GM19351 (cell line): ENCODE measurements around the gene DCLK1.
"Not testable (repeated sequence)": the region's sequence is repeated elsewhere in the genome, so short reads cannot be mapped to it uniquely, and the experiment has no call there.

Experiments
- ATAC-seq: cut with Tn5 transposase; IDR thresholded peaks from one replicate; pipeline ENCODE4 v1.9.1; 2021; ENCODE audit warnings: mild to moderate bottlenecking, moderate library complexity; ENCODE audit not compliant: unreplicated experiment

DCLK1 gene

GRCh38 chr13:36132376-36132775, 1.2 kb upstream of the DCLK1 start:
- ATAC-seq = no peak

GRCh38 chr13:36131931-36132297, 732 bp upstream of the DCLK1 start:
- ATAC-seq = no peak

DNA sequence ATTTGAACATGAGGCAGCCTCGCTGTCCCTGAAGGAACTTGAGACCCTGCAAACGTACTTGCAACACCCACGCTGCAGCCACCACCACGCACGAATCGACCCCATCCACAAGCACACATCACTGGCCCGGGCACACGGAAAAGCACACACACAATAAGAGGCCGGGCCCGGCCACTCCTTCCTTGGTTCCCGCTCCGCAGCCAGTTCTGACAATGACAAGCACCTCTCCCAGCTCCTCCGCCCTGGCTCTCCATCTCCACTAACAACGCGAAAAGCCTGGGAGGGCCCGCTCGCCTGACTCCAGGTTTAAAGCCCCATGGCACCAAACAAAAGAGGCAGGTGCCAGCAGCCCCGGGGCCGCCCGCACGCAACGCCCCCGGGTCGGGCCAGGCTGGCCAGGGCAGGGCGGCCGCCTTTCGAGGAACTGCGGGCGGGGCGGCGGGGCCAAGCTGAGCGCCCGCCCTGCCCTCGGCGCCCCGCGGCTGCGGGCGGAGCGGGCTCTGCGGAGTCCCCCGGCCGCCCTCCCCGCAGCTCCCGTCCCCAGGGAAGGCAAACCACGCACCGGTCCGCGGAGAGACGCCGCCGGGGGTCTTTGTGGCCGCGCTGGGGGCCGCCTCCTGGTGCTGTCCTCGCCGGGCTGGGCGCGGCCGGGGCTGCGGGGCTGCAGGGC, 495 bp downstream of the DCLK1 start:
- no peak for ATAC-seq

DNA sequence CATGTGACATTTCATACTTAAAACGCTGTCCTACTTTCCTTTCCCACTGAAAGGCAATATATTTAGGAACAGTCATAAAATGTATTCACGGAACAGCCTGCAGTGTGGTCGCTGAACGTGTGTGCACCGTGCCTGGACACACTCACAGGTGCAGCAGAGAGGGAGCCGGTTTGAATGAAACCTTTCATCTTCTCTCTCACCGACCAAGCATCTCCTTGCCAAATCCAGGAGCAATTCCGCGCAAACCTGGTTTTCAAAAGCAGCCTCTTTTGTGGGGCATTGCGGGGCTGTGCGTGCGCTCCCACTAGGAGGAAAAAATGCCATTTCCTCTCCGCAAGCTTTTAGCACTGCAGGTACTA, 1.0 kb downstream of the DCLK1 start:
- no peak for ATAC-seq

- no peak for ATAC-seq
Observed at GRCh38 chr13:36129539-36129938, 1.6 kb downstream of the DCLK1 start.

DNA sequence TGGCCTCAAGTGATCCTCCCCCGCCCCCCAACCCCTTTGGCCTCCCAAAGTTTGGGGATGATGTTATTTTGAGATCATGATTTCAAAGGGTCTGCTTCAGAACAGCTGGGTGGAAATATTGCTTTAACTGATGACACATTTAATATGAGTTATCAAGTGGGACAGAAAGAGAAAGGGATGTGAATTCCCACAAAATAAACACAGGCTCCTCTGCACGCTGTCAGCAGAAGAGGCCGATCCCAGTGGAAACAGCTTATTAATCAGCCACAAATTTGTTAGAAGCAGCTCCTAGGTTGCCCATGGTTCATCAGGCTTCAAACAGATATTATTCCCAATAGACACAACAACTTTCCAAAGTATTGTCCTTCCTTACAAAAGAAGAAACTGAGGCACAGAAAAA, 4.7 kb downstream of the DCLK1 start:
- ATAC-seq = no peak

GRCh38 chr13:36125841-36126240, 5.3 kb downstream of the DCLK1 start:
- ATAC-seq = no peak

- no peak for ATAC-seq
Observed at GRCh38 chr13:36124236-36124822, 6.9 kb downstream of the DCLK1 start.

DNA sequence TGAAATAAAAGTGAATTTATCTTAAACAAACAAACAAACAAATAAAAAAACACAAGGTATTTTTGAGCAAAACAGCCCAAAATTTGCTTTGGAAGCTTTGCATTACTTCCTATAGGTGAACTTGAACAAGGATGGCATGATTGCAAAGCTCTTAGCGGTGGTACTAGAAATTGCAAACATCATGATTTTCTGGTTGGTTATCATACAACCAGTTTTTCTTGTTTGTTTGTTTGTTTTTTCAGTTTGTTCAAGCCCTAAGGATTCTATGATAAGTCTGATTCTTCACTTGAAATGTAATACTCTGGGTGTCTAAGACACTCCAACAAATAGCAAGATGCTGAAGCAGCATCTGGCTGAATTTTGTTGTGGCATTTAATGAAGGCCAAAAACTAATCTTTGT, 15.9 kb downstream of the DCLK1 start:
- ATAC-seq = no peak

- ATAC-seq = no peak
Observed at GRCh38 chr13:36114233-36114632, 16.9 kb downstream of the DCLK1 start.

DNA sequence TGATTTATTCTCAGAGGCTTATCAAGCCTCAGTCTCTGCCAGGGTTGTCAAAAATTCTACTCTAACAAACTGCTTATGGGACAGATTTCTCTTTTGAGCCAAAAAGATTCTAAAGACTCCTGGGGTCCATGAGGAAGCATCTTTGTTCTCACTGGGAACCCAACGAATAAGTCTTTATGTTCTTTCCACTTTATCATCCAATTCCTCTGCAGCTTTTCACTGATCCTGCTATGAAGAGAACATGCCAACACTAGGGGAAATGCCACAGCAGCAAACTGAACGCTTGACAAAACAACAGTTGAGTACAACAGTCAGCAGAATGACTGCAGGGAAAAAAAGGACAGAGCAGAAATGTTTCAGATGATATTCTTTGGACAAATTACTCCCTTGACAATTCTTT, 22.2 kb downstream of the DCLK1 start:
- no peak for ATAC-seq

GRCh38 chr13:36108342-36108741, 22.8 kb downstream of the DCLK1 start:
- ATAC-seq = no peak

DNA sequence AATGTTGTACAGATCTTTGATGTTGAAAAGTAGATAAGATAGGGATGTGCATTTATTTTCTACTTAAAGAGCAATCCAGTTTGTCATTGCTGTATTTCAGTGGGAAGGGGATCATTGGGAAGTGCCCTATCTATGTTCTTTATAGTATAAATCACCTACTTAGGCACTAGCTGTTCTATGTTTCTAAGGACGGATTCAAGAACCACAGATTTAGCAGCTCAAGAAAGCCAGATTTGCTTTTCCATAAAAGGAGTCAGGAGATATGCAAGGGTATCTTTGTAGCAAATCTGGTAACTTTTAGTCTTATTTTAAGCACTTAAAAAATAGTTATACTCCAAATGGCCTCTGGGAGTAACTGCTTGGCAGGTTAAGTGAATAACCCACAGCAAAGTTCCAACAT, 23.7 kb downstream of the DCLK1 start:
- no peak for ATAC-seq

DNA sequence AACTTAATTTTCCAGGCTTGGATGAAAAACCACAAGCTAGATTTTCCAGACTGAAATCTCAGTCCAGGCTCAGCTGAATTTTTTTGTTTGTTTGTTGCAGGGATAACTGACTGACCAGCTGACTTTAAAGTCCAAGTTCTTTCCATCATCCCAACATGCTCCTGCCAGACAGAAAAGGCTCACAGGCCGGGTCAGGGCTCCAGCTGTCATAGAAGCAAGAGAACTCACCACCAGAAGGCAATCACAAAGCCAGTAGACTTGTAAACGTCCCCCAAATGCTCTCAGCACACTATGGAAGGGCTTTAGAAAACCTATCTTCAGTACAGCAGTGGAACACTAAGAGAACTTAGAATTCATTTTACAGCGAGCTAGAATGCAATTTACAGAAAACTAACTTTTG, 25.5 kb downstream of the DCLK1 start:
- no peak for ATAC-seq

DNA sequence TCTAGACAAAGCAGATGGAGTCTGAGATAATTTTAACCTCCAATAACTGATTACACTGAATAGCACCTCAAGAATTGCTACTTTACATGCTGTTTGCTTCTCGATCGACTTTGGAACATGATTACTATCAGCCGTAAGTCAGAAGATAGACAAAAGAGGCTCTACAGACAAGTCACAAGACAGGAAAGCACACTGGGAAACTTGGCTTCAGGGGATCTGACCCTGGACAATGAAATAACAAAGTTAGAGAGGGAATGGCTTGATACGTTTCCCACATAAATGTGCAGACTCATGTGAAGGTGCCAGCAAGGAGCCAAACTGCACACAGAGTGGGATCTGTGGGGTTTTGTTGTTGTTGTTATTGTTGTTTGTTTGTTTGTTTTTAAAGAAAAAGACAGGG, 28.5 kb downstream of the DCLK1 start:
- ATAC-seq = no peak

- ATAC-seq = not testable (repeated sequence)
Observed at GRCh38 chr13:36101907-36102306, 29.3 kb downstream of the DCLK1 start.

DNA sequence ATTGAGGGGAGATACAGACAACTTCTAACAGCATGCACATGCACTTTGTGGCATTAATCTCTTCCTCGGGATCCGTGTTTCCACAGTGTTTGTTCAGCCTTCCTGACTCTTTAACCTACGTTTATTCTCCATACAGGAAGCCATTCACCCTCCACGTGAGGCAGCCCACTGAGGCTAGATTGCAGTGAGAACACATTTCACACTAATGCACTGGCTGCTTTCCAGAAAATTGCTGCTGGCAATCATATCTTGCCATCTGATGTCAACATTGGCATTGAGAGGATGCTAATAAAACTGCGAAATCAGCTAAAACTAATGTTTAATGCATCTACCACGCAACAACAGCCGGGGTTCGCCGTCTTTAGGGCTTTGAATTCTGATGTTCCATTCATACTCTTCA, 30.0 kb downstream of the DCLK1 start:
- ATAC-seq = no peak

DNA sequence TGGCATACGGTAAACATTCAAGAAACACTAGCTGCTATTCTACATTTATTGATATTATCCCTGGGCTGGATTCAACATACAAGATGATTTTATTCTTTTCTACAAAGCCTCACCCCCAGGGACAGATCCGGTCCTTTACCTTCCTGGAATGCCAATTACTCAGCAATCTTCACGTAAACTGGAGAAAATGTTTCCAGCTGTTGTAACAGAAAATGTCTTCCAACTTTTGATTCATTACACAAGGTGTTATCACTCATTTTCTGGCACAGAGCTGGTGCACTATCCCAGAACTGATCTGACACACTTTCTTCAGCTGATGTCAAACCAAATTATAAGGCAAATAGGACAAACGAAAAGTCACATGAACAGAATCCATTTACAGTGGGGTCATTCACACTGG, 33.1 kb downstream of the DCLK1 start:
- ATAC-seq = no peak

DNA sequence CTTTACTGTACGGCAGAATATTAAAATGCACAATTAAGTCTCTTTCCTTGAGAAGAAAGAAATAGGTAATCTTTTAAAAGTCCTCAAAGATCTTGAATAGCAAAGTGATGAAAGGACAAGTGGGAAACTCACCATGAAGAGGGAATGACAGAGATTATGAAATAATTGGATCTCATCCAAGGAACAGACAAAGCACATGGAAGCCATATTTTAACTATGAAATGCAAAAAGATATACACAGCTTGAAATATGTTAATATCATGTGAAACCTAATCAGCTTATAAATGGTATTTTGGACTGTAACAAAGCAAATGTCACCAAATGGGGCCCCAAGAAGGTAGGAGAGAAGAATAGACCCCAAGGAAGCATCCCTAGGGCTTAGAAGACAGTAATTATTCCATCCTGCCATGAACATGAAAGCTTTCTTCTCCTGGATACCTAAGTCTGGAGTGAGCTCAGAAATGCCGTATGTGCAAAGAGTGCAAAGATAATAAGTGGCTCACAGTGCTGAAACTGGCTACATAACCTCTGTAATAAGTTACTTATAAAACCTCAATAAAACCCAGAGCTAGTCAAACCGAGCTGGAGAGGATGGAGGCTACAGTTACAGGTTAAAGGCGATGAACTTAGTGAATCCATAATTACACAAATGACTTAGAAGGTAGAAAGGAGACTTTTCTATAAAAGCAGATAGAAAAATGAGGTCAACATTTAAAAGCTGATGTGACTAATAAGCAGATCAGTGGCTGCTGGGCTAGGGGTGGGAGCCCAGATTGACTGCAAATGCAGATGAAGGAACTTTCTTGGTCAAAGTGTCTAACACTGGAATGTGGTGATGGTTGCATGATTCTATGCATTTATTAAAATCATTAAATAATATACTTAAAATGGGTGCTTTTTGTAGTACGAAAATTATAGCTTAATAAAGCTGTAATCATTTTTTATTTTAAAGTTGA, 34.4 kb downstream of the DCLK1 start:
- ATAC-seq = no peak

DNA sequence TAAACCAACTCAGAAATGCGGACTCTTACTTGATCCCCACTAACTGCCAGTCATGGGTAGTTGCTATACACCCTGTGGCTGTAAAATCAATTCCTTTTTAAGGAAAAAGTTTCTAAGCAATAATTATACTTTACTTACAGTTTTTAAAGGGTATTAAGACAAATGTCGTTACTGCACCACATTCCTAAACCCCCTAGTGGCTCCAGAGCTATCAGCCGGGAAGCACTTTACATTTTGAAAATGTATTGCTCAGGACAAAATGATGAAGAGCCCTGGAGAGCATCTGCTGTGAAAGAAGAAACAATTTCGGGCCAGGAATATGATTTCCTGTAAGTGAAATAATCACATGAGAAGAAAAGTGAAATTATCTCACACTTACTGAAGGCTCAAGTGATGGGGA, 36.7 kb downstream of the DCLK1 start:
- ATAC-seq = no peak

DNA sequence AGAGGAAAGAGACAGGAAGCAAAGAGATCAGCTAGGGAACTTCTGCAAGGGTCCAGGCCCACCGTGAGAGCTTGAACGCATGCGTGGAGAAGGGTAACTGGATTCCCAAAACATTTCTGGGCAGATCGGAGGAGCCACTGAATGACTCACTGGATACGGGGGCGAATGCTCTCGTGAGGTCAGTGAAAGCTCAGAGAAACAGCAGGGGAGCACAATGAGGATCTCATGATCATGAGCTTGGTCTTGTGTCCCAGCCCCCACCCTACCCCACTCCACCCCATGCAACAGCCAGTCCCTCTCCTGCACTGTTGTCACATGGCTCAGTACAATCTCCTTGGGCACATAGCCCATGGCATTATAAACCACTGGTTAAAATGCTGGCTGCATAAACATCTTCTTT, 40.6 kb downstream of the DCLK1 start:
- no peak for ATAC-seq

DNA sequence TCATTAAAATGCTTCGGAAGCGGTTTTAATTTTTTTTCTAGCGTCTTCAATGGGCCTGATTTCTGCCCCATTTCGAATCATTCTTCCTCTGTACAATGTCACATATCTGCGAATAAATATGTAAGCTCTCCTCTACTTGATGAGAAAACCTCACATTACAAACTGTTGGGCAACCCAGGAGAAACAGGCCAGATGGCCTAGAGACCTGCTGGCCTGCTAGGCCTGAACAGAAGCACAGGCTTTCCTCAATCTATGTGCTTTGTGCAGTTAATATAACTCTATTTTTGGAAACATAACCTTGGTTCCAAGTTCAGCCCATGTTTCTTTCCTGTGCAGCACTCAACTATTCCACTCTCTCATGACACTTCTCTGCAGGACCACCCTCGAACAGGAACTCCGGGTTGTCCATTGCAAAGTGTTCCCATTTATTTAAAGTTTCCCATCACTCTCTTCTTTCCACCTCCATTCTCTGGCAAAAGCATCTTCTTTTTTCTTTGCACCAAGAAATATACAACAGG, 42.0 kb downstream of the DCLK1 start:
- no peak for ATAC-seq
